Panc1 (cell line): ENCODE measurements around the gene ARHGEF17.

Experiments used
- POLR2AphosphoS5 ChIP-seq: IDR thresholded peaks from 2 replicates; pipeline ENCODE4 v1.6.1; 2012; ENCODE audit warnings: mild to moderate bottlenecking, low read depth, low read length, moderate library complexity
- SIN3A ChIP-seq: IDR thresholded peaks from 2 replicates; pipeline ENCODE4 v1.6.1; 2012; ENCODE audit warnings: low read depth, mild to moderate bottlenecking, low read length, moderate library complexity, borderline replicate concordance; ENCODE audit not compliant: insufficient read depth
- TF ChIP-seq, protein P1 (sequence below): fragments of 450-650 bp; IDR thresholded peaks from 2 replicates; pipeline ENCODE4 v1.5.1; 2017; ENCODE audit warnings: mild to moderate bottlenecking
- TF ChIP-seq, protein P2 (sequence below), 2 experiments: IDR thresholded peaks; 2 replicates each; pipeline ENCODE4 v1.6.1; 2011 to 2012; ENCODE audit warnings: low read depth in 2 of 2, control low read depth in 1 of 2, low read length in 1 of 2, mild to moderate bottlenecking in 1 of 2, moderate library complexity in 1 of 2; ENCODE audit not compliant: insufficient read depth in 1 of 2

DNA sequence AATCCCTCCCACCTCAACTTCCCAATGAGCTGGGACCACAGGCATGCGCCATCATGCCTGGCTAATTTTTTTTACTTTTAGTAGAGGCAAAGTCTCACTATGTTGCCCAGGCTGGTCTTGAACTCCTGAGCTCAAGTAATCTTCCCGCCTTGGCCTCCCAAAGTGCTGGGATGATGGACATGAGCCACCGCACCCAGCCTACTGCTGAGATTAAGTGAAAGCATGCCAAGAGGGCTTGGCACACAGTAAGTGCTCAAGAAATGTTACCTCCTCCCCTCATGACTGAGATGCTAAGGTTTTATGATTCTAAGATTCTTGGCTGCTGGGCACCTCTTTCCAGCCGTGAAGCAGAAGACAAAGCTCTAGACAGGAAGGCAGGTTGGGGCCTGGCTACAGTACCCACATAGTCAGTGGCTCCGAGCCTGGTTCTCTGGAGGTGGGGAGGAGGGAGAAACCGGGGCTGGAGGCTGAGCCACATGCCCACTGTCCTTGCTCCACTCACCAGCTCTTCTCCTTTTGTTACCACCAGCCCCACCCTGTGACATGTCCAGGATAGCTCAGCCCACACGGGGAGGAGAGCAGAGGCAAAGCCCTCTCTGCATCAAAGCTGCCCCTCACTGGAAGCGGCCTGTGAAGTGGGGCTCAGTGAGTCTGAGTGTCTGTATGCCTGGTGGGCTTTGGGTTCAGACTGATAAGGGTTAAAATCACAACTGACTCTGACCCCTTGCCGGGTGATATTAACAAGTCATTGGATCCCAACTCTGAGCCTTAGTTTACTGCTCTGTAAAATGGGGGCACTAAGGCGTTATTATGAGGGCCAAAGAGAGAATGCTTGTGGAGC, 12.9 kb downstream of the ARHGEF17 start:
- TF ChIP-seq SIN3A (no peak), POLR2AphosphoS5 (no peak)
- TF ChIP-seq, protein P1, sequence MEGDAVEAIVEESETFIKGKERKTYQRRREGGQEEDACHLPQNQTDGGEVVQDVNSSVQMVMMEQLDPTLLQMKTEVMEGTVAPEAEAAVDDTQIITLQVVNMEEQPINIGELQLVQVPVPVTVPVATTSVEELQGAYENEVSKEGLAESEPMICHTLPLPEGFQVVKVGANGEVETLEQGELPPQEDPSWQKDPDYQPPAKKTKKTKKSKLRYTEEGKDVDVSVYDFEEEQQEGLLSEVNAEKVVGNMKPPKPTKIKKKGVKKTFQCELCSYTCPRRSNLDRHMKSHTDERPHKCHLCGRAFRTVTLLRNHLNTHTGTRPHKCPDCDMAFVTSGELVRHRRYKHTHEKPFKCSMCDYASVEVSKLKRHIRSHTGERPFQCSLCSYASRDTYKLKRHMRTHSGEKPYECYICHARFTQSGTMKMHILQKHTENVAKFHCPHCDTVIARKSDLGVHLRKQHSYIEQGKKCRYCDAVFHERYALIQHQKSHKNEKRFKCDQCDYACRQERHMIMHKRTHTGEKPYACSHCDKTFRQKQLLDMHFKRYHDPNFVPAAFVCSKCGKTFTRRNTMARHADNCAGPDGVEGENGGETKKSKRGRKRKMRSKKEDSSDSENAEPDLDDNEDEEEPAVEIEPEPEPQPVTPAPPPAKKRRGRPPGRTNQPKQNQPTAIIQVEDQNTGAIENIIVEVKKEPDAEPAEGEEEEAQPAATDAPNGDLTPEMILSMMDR: no peak
- TF ChIP-seq, protein P2, sequence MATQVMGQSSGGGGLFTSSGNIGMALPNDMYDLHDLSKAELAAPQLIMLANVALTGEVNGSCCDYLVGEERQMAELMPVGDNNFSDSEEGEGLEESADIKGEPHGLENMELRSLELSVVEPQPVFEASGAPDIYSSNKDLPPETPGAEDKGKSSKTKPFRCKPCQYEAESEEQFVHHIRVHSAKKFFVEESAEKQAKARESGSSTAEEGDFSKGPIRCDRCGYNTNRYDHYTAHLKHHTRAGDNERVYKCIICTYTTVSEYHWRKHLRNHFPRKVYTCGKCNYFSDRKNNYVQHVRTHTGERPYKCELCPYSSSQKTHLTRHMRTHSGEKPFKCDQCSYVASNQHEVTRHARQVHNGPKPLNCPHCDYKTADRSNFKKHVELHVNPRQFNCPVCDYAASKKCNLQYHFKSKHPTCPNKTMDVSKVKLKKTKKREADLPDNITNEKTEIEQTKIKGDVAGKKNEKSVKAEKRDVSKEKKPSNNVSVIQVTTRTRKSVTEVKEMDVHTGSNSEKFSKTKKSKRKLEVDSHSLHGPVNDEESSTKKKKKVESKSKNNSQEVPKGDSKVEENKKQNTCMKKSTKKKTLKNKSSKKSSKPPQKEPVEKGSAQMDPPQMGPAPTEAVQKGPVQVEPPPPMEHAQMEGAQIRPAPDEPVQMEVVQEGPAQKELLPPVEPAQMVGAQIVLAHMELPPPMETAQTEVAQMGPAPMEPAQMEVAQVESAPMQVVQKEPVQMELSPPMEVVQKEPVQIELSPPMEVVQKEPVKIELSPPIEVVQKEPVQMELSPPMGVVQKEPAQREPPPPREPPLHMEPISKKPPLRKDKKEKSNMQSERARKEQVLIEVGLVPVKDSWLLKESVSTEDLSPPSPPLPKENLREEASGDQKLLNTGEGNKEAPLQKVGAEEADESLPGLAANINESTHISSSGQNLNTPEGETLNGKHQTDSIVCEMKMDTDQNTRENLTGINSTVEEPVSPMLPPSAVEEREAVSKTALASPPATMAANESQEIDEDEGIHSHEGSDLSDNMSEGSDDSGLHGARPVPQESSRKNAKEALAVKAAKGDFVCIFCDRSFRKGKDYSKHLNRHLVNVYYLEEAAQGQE (IDR thresholded peaks at IDR 0.05; ENCODE audit: insufficient read depth in 1 of 2, low read depth in 2 of 2, low read length in 1 of 2): no peak
